GM18508 (cell line): ENCODE results near the gene C1orf50.
"Not testable (repeated sequence)": the region's sequence is repeated elsewhere in the genome, so short reads cannot be mapped to it uniquely, and the experiment has no call there.

Experiments used
- ATAC-seq: cut with Tn5 transposase; IDR thresholded peaks from one replicate; pipeline ENCODE4 v1.9.1; 2021; ENCODE audit warnings: moderate number of reproducible peaks; ENCODE audit not compliant: insufficient read depth, unreplicated experiment

Gene C1orf50

DNA sequence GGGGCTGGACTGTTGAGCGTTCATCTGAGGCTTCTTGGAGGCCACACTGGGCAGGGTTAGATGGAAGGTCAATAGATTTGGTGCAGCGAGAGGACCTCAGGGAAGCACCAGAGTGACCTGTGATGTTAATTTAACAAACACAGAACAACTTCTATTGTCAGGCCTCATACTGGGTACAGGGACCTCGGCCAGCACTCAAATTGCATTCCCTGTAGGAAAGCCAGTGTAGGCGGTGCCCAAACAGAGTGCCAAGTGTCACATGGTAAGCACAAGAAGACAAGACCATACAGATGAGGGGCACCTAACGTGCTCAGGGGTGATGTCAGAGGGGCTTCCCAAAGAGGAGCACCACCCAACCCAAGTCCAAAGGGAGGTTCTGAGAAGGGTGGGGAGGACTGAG lies 19.0 kb downstream of the C1orf50 start:
- ATAC-seq, result no peak

DNA sequence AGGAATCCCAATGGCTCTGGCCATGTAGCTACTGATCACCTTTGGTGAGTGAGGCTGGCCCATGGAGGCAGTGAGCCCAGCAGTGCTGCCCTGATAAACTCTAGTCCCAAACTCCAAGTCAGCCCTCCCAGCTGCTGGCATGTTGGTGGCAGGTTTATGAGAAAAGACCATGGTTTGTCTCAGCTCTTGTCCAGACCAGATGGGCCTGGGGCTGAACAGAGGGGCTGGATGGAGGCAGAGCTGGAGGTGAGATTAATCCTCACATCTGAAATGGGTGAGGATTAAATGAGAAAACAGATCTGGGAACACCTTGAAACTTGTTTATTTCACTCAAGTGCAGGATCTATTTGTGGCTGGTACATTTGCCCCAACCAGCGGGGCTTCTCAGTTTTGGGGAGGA lies 21.0 kb downstream of the C1orf50 start:
- ATAC-seq, result no peak

DNA sequence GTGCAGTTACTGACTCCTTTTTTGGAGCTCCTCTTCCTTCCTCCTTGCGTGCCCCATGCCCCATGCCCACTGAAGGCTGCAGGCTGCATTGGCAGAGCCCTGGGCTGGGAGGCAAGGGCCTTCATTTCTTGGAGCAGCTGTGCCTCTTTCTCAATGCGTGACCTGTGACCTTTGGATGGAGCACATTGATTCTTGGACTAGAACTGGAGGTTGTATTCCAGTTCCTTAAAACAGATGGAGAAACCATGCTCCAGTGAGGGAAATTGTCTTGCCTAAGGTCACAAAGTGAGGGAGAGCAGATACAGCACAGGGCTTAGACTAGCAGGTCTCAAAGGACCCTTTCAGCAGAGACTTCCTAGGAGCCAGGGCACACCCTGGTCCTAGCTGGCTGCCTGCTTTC lies 26.8 kb downstream of the C1orf50 start:
- no peak for ATAC-seq

DNA sequence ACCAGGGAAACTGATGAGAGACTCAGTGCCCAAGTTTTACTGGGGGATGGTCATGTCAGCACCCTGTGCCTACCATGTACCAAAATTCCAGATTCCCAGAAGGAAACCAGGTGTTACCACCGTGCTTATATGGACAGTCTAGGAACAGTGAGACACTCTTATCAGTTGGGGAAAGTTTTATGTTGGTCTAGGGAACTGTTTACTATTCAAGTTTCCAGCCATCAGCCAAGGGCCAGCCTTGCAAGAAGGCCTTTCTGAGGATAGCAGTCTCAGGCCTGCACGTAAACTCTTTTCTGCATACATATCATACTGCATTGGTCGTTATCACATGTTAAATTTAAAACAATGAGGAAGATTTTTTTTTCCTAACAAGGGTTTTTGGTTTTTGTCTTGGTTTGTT lies 30.4 kb downstream of the C1orf50 start:
- no peak for ATAC-seq

DNA sequence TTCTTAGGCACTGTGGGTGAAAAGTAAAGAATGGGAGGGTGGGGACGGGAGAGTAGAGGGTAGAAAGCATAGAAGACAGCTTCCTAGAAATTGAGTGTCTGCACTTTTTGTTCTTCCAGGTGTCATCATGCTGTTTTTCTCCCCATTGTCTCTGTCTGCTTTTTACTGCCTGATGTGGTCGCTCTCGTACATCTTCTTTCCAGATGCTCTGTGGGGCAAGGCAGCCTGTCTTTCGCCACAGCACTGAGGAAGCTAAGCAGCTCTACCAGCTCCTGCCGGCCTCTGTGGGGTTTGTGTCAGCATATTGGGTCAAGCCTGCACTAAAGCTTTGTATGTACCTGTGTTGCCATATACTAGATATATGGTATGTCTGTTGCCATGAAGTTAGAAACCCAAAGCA lies 30.9 kb downstream of the C1orf50 start:
- ATAC-seq, result no peak

DNA sequence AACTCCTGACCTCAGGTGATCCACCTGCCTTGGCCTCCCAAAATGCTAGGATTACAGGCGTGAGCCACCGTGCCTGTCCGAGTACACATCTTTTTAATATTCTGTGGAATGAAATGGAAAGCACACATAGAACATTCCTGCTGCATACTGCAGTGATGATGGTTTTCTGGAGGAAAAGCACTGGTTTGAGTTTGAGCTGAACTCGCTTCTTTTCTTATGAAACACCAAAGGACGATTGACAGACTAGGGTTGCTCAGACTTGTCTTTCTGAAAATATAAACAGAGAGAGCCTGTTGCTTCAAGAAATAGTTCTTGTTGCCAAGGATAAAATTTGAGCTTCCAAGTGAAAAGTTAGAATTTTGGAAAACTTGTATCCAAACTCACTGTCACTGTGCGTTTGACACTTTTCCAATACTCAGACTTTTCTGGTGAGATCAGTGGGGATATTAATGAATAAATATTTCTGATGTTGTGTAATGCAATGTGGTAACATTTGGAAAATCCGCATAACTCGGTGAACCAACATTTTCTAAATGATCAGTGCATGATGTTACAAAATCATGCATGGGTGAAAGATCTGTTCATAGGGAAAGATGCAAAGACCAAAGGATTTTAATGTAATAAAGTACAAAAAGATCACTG lies 34.9 kb downstream of the C1orf50 start:
- no peak for ATAC-seq

DNA sequence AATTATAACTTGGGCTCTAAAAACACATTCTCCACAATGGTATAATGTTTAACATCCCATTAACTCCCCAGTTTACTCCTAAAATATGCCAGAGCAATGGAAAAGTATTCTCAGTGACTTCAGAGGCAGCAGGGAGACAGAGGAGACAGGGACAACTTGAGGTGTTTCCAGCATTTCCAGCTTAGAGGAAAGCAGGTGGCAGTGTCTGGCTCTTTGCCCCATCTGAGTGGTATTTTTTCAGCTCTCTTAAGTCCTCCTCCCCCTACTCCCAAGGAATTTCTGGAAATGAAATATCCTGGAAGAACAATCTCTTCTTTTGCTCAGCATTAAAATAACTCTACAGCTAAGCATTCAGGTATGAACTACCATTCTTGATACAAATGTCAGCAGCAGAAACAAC lies 39.1 kb downstream of the C1orf50 start:
- ATAC-seq, result no peak

DNA sequence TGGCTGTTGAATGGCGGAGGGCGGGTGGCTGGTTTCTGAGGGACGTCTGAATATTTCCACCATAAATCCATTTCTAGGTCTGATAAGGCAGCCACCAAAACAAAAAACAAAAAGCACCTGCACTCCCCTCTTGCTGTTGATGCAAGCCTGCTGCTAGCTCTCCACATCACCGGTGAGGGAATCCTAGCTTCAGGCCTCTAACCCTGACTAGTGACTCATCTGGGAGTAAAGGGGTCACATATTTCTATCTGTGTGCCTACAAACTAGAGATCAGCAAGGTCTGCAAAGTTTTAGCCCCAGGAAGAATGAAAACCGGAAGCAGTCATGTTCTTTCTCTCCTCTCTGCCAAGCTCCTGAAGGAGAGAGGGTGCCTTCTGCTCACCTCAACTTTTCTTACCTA lies 39.5 kb downstream of the C1orf50 start:
- no peak for ATAC-seq

DNA sequence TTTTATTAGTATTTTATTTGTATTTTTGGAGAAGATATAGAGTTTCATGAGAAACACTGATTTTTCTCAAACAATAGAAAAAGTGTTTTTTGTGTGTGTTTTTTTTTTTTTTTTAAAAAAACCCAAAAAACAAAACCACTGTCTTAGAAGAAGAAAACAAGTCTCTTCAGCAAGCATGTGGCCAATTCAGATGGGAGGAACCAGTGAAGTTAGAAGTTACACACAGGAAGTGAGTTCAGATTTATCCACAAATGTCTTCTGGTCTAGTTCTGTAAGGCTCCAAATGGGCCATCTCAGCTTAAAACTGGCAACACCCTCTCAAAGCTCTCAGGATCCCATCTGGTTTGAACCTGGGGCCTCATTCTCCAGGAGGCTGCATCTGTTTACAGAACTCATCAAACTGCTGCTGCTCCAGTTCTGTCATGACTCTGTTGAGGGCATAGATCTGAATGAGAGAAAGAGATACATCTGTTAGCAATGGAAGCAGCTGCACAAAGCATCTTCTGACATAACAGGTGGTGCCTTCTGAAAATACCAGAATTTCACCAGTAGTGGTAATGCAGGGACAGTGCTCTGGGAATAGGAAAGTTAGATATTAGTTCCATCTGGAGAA lies 40.1 kb downstream of the C1orf50 start:
- ATAC-seq, result no peak

DNA sequence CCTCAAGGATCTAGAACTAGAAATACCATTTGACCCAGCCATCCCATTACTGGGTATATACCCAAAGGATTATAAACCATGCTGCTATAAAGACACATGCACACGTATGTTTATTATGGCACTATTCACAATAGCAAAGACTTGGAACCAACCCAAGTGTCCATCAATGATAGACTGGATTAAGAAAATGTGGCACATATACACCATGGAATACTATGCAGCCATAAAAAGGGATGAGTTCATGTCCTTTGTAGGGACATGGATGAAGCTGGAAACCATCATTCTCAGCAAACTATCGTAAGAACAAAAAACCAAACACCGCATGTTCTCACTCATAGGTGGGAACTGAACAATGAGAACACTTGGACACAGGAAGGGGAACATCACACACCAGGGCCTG lies 47.8 kb downstream of the C1orf50 start:
- ATAC-seq, result not testable (repeated sequence)

DNA sequence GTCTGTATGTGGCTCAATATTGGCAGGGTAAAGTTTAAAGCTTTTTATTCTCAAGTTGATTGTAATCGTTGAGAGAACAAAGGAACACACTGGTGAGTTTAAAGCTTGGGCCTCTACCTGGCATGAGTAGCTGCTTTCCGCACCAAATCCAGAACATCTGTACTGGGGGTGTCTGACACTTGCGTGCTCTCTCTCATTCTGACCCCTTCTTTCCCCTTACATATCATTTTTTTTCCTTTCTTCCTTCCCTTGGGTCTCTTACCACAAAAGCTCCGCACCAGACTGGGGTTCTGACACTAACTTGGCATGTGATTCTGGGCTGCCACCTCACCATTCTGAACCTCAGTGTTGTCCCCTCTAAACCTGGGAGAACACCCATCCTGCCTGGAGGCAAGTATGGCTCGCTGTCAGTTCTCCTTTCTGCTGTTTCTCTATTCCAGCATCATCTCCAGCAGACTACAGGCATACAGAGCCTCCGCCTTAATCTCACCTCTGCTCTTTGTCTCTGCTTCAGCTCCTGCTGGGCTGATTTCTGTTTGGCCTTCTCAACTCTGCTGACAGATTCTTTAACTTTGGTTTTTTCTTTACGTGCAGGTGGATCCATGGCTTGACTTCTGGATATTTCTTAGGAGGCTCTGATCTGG lies 49.0 kb downstream of the C1orf50 start:
- no peak for ATAC-seq

DNA sequence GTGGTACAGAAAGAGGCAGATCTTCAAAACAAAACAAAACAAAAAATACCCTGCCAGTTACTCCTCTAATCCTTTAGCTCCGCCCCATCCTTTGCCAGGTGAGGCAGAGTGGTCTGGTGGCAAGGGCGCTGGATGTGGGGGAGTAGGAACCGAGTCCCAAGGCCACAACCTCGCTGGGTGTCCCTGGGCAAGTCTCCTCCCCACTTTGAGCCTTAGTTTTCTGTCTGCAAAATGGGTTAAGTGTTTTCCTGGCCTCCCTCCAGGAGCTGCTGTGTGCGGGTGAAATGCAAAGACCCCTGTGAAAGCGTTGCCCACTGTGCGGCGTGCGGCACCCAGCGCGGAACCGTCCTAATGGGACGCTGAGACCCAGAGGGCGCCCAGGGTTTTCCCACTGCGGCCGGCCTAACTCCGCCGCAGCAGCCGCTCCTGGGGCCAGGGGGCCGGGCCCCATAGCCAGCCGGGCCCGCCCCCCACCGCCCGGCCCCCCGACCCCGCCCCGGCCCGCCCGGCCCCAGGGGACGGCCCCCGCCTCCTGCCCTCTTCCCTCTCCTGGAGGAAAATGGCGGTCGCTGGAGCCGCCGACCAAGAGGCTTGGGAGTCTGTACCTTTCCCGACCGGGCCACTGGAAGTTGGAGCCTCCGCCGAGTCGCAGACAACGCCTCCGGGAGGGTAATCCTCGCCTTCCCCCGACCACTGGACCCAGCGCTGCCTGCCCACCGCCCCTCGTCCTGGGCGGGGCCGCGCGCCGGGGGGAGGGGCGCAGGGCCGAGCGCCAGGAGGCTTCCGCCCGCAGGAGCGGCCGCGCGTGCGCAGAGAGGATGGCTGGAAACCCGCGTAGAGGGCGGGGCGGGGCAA lies 49.8 kb downstream of the C1orf50 start, which contains the start of the genes ERMAP and SVBP:
Gene ERMAP (plus strand): TSS at position 538 of the 855 bp plus-strand sequence. CDS start 13,327 bp downstream, outside the sequence.
Gene SVBP (minus strand): TSS at position 813 of the 855 bp plus-strand sequence. CDS start 853 bp downstream, outside the sequence.
- no peak for ATAC-seq

DNA sequence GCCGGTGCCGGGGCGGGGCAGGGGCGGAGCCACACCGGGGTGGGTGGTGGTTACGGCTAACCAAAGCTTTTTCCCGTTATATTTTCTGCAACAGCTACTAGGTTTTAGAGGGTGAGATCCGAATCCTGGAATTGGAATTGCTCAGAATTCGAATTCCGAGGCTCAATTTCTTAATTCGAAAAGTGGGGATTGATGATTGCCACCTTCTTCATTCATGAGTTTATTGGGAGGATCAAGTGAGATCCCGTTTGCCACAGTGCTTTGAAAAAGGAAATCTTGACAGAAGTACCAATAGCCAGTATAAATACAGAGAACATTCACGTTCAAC lies 50.4 kb downstream of the C1orf50 start:
- ATAC-seq, result no peak

DNA sequence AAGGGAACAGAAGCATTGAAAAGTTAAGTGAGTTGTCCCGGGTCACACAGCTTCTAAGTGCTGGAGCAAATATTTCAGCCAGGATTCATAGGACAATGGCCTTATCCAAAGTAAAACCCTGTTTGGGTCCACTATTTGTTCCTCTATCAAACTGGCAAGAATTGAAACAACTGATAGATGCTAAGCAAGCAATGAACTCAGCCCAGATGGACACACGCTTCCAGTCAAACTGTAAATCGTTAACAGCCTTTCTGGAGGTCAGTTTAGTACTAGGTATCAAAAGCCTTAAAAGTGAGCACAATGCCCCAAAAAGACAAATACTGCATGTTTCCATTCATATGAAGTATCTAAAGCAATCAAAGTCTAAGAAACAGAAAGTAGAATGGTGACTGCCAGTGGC lies 50.9 kb downstream of the C1orf50 start:
- no peak for ATAC-seq

DNA sequence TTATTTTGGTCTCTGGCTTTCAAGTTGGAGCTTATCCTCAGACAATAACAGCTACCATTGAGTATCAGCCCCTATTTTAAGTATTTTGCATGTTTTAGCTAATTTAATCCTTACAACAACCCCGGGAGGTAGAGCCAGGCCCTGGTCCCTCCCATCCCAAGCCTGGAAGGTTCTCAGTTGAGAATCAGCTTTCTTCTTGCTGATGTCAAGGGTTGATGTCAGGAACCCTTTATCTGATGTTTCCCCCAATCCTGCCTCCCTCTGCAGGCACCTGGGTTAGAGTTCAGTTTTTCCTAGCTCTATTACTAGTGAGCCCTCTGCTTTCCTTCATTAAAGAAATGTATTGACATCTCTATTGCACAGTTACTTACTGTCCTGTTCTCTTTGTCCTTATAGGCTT lies 53.8 kb downstream of the C1orf50 start:
- ATAC-seq, result no peak

DNA sequence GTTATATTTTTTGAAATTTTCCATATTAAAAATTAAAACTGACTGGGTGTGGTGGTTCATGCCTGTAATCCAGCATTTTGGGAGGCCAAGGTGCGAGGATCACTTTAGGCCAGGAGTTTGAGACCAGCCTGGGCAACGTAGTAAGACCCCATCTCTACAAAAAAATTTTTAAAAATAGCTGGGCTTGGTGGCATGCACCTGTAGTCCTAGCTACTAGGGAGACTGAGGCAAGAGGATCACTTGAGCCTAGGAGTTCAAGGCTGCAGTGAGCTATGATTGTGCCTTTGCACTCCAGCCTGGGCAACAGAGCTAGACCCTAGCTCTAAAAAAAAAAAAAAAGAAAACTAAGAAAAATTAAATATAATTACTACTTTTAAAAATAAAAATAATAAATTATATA lies 54.6 kb downstream of the C1orf50 start:
- ATAC-seq, result no peak

DNA sequence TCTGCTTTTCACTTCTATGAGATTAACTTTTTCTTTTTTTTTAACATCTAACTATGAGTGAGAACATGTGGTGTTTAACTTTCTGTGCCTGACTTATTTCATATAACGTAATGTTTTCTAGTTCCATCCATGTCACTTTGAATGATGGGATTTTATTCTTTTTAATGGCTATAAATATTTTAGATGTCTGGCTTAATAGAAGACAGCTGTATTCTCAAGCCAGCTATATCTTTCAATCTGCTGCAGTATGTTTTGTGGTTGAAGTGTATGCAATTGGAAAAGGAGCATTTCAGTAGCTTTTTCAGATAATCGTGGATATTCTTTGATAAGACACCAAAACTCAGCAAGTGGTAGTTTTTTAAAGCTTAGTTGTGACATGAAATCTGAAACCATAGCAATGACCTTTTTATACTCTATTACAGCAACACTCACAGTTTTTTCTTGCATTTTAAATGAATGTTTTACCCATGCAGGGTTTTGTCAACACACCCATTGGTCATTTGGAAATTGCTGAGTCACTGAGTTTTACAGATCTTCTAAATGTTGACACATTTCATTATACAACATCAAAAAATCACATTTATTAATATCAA lies 55.8 kb downstream of the C1orf50 start:
- ATAC-seq, result no peak

DNA sequence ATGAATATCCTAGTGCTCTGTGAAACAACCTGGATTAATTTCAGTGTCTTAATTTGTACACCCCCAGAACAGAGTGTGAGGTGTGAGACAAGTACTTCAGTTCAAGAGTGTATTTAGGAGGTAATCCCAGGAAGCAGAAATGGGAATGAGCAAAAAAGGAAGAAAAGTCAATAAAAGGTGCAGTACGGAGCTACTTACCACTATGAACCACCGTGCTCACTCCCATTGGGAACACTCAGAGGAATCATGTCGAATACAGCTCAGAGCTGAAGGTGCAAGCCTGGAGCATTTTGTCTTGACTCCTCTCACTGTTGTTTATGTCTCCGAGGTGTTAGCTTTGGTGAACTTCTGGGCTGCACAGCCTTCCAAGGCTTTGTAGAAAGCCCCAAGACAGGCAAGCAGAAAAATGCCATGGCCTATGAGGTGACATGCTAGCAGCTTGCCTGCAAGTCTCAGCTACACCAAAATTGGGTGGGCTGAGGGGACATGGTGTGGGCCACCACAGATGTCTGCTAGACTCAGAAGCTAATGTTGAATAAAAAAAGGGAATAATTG lies 57.5 kb downstream of the C1orf50 start:
- ATAC-seq, result no peak

DNA sequence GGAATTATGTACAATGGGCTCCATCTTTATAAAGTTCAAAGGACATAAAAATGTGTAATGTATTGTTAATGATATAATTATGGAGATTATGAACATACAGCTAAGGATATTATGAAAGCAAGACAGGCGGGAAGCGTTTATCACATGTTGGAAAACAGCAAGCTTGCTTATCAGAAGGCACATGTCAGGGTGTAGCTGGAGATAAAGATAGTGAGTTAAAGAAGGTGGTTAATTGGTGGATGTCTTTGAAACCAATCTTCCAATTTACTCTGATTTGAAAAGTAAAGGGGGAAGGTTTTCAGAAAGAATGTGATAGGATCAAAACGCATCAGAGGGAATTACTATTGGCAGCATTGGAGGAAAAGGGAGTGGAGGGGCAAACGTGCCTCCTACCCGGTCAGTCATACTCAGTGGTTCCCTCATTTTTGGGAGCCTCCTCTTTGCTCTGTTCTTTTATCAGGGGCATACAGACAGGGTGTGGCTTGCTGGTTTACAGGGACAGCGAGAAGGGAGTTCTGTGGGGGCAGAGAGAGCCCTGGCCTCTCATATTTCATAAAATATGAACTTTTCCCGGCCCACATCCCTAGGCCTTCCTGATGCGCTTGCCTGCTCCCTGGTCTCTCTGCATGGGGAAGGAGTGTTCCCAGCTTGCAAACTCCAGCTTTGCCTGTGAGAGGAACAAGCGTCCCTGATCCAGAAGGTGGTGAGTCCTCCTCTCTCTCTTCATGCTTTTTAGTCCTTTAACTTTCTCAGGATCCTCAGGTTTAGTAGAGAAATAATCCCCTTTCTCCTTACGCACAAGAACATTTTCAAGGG lies 58.2 kb downstream of the C1orf50 start:
- no peak for ATAC-seq
